ENCODE results near the gene SBNO1. TPM values are rescaled to one million over a fixed set of nuclear protein-coding genes. Genes with fewer than 3 reads are reported as not detected.

SBNO1 gene
- total and polyA plus RNA-seq, 8 donors = 26.5 to 32.1 (median 28.8) TPM

DNA sequence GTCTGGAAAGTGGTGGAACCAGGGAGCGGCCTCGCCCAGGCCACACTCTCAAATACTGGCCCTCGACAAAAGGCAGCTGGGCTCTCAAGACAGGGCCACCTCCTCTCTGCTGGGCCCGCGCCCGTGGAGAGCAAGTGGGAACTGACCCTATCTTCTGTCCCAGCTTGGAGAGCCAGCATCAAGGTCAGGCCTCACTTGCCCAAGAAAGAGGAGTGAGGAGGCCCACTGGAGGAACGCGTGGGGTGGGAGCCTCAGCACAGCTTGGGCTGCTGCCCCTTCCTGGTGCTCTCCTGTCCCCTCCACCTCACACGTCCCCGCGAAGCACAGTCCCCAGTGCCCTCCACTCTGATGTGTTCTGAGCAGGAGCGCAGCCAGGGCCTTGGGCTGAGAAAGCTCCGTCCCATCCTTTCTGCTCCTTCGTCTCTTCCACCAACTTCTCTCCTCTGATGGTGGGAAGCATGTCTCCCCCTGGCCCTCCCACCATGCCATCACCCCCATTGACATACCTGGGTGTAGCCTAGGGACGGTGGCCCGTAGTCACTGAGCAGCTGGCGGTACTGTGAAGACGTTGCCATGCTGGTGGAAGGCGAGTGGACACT is 97.9 kb downstream of the SBNO1 start:
- Histone ChIP-seq H3K27me3 (no peaks in the 10 kb centered on the region), H3K27ac (no peak overlapping the region), H3K4me3 (no peak overlapping the region), H3K9me3 (no peaks in the 10 kb centered on the region), H3K36me3 (peaks cover 0 to 51% of the 10 kb centered on the region in 2 donors), H3K4me1 (peaks cover 12 to 34% of the 10 kb centered on the region in 2 donors)
- intact Hi-C loops (cut with DNase I) = no loop called here
- no peak for DNase-seq
- ATAC-seq = no peak
- TF ChIP-seq, protein P1, sequence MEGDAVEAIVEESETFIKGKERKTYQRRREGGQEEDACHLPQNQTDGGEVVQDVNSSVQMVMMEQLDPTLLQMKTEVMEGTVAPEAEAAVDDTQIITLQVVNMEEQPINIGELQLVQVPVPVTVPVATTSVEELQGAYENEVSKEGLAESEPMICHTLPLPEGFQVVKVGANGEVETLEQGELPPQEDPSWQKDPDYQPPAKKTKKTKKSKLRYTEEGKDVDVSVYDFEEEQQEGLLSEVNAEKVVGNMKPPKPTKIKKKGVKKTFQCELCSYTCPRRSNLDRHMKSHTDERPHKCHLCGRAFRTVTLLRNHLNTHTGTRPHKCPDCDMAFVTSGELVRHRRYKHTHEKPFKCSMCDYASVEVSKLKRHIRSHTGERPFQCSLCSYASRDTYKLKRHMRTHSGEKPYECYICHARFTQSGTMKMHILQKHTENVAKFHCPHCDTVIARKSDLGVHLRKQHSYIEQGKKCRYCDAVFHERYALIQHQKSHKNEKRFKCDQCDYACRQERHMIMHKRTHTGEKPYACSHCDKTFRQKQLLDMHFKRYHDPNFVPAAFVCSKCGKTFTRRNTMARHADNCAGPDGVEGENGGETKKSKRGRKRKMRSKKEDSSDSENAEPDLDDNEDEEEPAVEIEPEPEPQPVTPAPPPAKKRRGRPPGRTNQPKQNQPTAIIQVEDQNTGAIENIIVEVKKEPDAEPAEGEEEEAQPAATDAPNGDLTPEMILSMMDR (IDR thresholded peaks at IDR 0.05) = no peak

DNA sequence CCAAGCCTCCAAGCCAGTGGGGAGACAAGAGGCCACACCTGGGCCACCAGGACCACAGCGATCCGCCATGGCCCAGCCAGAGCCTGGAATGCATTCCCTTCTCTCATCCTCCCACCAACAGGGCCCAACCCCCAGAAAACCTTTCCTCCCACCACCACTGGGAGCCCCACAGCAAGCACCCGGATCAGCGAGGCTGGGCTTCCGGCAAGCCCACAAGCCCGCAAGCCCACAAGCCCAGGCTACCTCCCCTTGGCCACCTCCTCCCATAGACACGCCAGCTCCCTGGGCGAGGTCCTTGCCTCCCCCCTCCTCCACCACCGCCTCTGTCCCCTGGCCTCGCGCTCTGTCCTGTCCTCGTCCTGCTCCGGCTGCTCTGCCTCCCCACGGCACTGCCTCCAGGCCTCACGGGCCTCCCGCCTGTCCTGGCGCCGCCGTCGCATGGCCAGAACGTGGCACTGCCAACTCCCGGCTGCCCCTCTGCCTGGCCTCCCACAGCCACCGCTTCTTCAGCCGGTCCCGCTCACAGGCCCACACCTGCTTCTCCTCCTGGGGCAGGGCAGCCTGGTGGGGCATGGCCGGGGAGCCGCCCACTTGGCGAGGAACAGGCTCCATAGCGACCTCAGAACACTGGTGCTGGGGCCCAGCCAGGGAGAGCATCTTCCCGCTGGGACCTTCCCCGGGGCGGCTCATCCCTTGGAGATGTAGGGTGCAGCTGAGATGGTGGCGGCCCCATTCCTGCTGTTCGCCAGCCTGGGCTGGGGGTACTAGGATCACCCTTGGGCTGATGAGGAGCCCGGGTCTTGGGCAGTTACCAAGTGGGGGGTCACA is 98.6 kb downstream of the SBNO1 start:
- no peak for ATAC-seq
- intact Hi-C loops (cut with DNase I) = no loop called here
- H3K4me1 ChIP-seq = peaks cover 12 to 34% of the 10 kb centered on the region in 2 donors
- H3K27me3 ChIP-seq = no peaks in the 10 kb centered on the region
- H3K27ac ChIP-seq = no peak overlapping the region
- no peak for DNase-seq
- no peak overlapping the region for H3K4me3 ChIP-seq
- TF ChIP-seq, protein P1 (IDR thresholded peaks at IDR 0.05) = no peak
- H3K9me3 ChIP-seq = no peaks in the 10 kb centered on the region
- H3K36me3 ChIP-seq = peaks cover 0 to 58% of the 10 kb centered on the region in 2 donors

DNA sequence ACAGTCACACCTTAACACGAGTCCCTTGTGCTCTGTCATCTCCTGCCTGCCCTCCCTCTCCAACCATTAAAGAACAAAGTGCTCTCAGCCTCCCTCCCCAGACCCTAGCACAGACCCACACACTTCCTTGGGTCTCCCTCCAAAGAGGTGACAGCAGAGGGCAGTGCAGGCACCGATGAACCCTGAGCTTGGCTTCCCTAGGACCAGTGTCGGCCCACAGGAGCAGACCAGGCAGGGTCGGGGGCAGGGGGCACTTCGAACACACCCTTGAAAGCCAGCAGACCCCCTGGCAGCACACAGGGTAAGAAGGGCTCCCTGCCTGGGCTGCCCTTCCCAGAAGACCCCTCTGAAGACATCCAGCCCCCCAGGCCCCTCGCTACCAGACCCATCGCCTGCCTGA is 100.0 kb downstream of the SBNO1 start:
- no peaks in the 10 kb centered on the region for H3K27me3 ChIP-seq
- H3K4me1 ChIP-seq = peaks cover 12 to 23% of the 10 kb centered on the region in 2 donors
- TF ChIP-seq, protein P1 (IDR thresholded peaks at IDR 0.05) = no peak
- no peaks in the 10 kb centered on the region for H3K9me3 ChIP-seq
- ATAC-seq (no peak), DNase-seq (no peak)
- H3K4me3 ChIP-seq = no peak overlapping the region
- H3K36me3 ChIP-seq = peaks cover 0 to 72% of the 10 kb centered on the region in 2 donors
- H3K27ac ChIP-seq = no peak overlapping the region
- intact Hi-C loops (cut with DNase I) = no loop called here

DNA sequence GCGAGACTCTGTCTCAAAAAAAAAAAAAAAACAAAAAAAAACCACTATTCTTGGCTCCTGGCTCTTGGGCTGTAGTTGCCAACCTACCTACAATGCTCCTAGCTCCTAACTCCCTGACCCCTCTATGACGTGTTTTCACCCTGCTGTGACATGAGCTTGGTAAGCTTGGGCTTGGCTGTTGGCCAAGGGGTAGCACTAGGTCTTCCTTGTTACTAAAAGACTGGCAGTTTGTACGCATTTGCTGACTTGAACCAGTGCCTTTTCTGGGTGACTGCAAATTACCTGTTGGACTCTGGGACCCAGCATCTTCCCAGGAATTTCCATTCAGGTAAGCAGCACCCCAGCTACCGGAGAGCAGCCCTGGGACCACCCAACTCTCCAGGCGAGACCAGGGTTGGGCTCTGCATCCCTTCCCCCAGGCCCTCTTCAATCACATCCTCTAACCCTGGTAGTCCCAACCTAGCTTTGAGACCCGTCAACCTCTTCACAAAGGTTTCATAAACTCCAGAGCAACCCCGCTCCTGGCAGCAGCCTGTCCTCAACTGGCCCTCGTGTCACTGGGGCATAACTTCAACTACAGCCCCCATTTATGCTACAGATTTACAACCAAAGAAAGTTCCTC is 101.3 kb downstream of the SBNO1 start:
- no peaks in the 10 kb centered on the region for H3K27me3 ChIP-seq
- TF ChIP-seq, protein P1 (IDR thresholded peaks at IDR 0.05) = no peak
- no peak for DNase-seq
- H3K36me3 ChIP-seq = peaks cover 0 to 86% of the 10 kb centered on the region in 2 donors
- H3K4me3 ChIP-seq = no peak overlapping the region
- intact Hi-C loops (cut with DNase I) = no loop called here
- no peaks in the 10 kb centered on the region for H3K9me3 ChIP-seq
- H3K4me1 ChIP-seq = peaks cover 0 to 10% of the 10 kb centered on the region in 2 donors
- no peak for ATAC-seq
- H3K27ac ChIP-seq = no peak overlapping the region

DNA sequence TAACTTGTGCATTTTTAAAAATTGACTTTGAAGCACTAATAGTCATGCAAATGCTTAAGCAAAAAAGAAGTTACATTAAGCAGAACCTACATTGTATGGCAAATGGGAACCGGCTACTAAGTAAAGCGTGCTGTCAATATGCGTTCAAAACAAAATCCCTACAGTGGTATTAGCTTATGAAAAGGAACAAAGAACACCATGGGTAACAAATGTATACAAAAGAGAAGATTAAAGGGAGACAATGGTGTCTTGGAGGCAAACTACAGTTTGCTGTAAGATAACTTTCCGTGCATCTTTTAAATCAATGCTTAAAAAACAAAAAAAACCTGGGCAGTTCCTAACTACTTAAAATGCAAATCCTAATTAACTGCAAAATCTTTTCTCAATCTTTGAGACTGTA is 103.5 kb downstream of the SBNO1 start:
- TF ChIP-seq, protein P1 (IDR thresholded peaks at IDR 0.05) = no peak
- H3K27me3 ChIP-seq = no peaks in the 10 kb centered on the region

More for the DNA sequence above, 103.5 kb downstream of the SBNO1 start:
- H3K36me3 ChIP-seq = peaks cover 0 to 96% of the 10 kb centered on the region in 2 donors
- no peaks in the 10 kb centered on the region for H3K9me3 ChIP-seq
- ATAC-seq (no peak), DNase-seq (no peak)
- no peak overlapping the region for H3K27ac ChIP-seq
- no peaks in the 10 kb centered on the region for H3K4me1 ChIP-seq
- intact Hi-C loops (cut with DNase I) = no loop called here
- no peak overlapping the region for H3K4me3 ChIP-seq

Measured in left lung (tissue), 10 donors.